ENCODE results near the gene GAGE13. TPM values are rescaled to one million over a fixed set of nuclear protein-coding genes. Genes with fewer than 3 reads are reported as not detected.
A peak's percentile ranks its signal among the peaks of the same experiment; 100 is the strongest.

Gene GAGE13
- total and polyA plus RNA-seq, 2 donors (not counting 3 experiments of a cell fraction or from before 2014, with no cell fraction given), result not detected

GRCh38 chrX:49308604-49309269, 22.6 kb upstream of the GAGE13 start:
- DNase-seq (ENCODE audit: low read depth, low spot score), result peak; percentile 2
- H3K27me3 ChIP-seq (ENCODE audit: control insufficient read depth in 2 of 2, insufficient read depth in 2 of 2, low read length in 2 of 2), result no peaks in the 10 kb centered on the region
- ChIA-PET POLR2A (no interaction called here), CTCF (no interaction called here)
- H3K9me1 ChIP-seq (replicated peaks; ENCODE audit: control insufficient read depth, extremely low read depth, insufficient read depth, low read length), result no peaks in the 10 kb centered on the region
- dilution Hi-C loops (cut with MboI; ENCODE audit: extremely low pct_ligation_motif_present, low sequenced_read_pairs), result no loop called here
- H3K9ac ChIP-seq (replicated peaks; ENCODE audit: extremely low read depth, insufficient read depth, low read length), result no peak overlapping the region
- no peak overlapping the region for H3K27ac ChIP-seq (ENCODE audit: insufficient read depth, low read depth, low read length)
- H3K79me2 ChIP-seq (ENCODE audit: control insufficient read depth, insufficient read depth, low read length), result no peaks in the 10 kb centered on the region
- H4K20me1 ChIP-seq (replicated peaks; ENCODE audit: control insufficient read depth, extremely low read depth, insufficient read depth, low read length), result no peaks in the 10 kb centered on the region
- peak overlapping the region; percentile 83 for H2AFZ ChIP-seq (ENCODE audit: low read depth, low read length)
- H3K36me3 ChIP-seq (ENCODE audit: control insufficient read depth in 2 of 2, extremely low read depth in 1 of 2, insufficient read depth in 2 of 2, low read length in 2 of 2), result no peaks in the 10 kb centered on the region
- no peaks in the 10 kb centered on the region for H3K9me3 ChIP-seq (replicated peaks; ENCODE audit: control insufficient read depth, insufficient read depth, low read length)
- H3K4me2 ChIP-seq (ENCODE audit: insufficient read depth, low read length), result peak overlapping the region; percentile 72
- FAIRE-seq, result no peak
- TF ChIP-seq MAX (IDR thresholded peaks at IDR 0.05; ENCODE audit: insufficient read depth, insufficient read length) (no peak), JUN (IDR thresholded peaks at IDR 0.05; ENCODE audit: borderline replicate concordance, insufficient read depth, insufficient read length, low read depth) (no peak), EZH2 (IDR thresholded peaks at IDR 0.05; ENCODE audit: borderline replicate concordance, low read depth, low read length, severe bottlenecking) (no peak), POLR2AphosphoS5 (IDR thresholded peaks at IDR 0.05; ENCODE audit: insufficient read depth, low read depth, low read length) (no peak), FOS (IDR thresholded peaks at IDR 0.05; ENCODE audit: borderline replicate concordance, insufficient read depth, low read length) (no peak), GATA2 (IDR thresholded peaks at IDR 0.05; ENCODE audit: insufficient read depth, insufficient read length, low read depth, low read length) (no peak), POLR2A (IDR thresholded peaks at IDR 0.05; ENCODE audit: low read depth, low read length) (no peak), MYC (IDR thresholded peaks at IDR 0.05; ENCODE audit: low read depth, low read length) (no peak)
- TF ChIP-seq, protein P1, sequence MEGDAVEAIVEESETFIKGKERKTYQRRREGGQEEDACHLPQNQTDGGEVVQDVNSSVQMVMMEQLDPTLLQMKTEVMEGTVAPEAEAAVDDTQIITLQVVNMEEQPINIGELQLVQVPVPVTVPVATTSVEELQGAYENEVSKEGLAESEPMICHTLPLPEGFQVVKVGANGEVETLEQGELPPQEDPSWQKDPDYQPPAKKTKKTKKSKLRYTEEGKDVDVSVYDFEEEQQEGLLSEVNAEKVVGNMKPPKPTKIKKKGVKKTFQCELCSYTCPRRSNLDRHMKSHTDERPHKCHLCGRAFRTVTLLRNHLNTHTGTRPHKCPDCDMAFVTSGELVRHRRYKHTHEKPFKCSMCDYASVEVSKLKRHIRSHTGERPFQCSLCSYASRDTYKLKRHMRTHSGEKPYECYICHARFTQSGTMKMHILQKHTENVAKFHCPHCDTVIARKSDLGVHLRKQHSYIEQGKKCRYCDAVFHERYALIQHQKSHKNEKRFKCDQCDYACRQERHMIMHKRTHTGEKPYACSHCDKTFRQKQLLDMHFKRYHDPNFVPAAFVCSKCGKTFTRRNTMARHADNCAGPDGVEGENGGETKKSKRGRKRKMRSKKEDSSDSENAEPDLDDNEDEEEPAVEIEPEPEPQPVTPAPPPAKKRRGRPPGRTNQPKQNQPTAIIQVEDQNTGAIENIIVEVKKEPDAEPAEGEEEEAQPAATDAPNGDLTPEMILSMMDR (IDR thresholded peaks at IDR 0.05; ENCODE audit: extremely low read depth in 1 of 2, insufficient read depth in 1 of 2, low read depth in 1 of 2, low read length in 2 of 2), result no peak
- no peak overlapping the region for H3K4me3 ChIP-seq (replicated peaks in 1 of 3; ENCODE audit: insufficient read depth in 1 of 3, low read depth in 1 of 3, low read length in 3 of 3)
- intact Hi-C loops (cut with micrococcal nuclease), result no loop called here
- no TSS peak for BruUV-seq (replicated peaks)
- no peaks in the 10 kb centered on the region for H3K4me1 ChIP-seq (ENCODE audit: control insufficient read depth, extremely low read depth, insufficient read depth, low read length)
